Measurements from ENCODE around the gene USO1. TPM values are rescaled to one million over a fixed set of nuclear protein-coding genes. Genes with fewer than 3 reads are reported as not detected.
"Not testable (repeated sequence)": the region's sequence is repeated elsewhere in the genome, so short reads cannot be mapped to it uniquely, and the experiment has no call there.

The USO1 gene
- total and polyA plus RNA-seq, 4 donors: 29.0 to 102 (median 45.0) TPM

GRCh38 chr4:75843596-75843995, 119.2 kb downstream of the USO1 start:
- TF ChIP-seq CTCF (IDR thresholded peaks at IDR 0.05; ENCODE audit: control extremely low read depth, extremely low read depth): no peak
- Histone ChIP-seq H3K4me1 (ENCODE audit: control insufficient read depth in 5 of 5, insufficient read depth in 5 of 5, low read length in 5 of 5) (peaks cover 0 to 13% (median 0%) of the 10 kb centered on the region in 5 donors), H3K27me3 (ENCODE audit: control insufficient read depth in 3 of 3, insufficient read depth in 3 of 3, low read length in 2 of 3) (no peaks in the 10 kb centered on the region), H3K27ac (ENCODE audit: low read depth in 1 of 2, low read length in 1 of 2) (no peak overlapping the region), H3K9me3 (ENCODE audit: control insufficient read depth in 4 of 4, insufficient read depth in 3 of 4, low read length in 3 of 4) (no peaks in the 10 kb centered on the region), H3K9ac (ENCODE audit: insufficient read depth in 1 of 2, low read length in 2 of 2) (no peak overlapping the region), H3K4me3 (no peak overlapping the region), H3K36me3 (ENCODE audit: control insufficient read depth in 4 of 4, insufficient read depth in 4 of 4, low read length in 4 of 4) (no peaks in the 10 kb centered on the region)
- DNase-seq (no peak), ATAC-seq (ENCODE audit: insufficient read depth, low FRiP score) (no peak)
- 96 to 97% methylated on average over 4 of the region's 4 CpGs for WGBS, 2 donors

- Histone ChIP-seq H3K9ac (ENCODE audit: insufficient read depth in 1 of 2, low read length in 2 of 2) (no peak overlapping the region), H3K27me3 (ENCODE audit: control insufficient read depth in 3 of 3, insufficient read depth in 3 of 3, low read length in 2 of 3) (no peaks in the 10 kb centered on the region), H3K27ac (ENCODE audit: low read depth in 1 of 2, low read length in 1 of 2) (no peak overlapping the region), H3K9me3 (ENCODE audit: control insufficient read depth in 4 of 4, insufficient read depth in 3 of 4, low read length in 3 of 4) (no peaks in the 10 kb centered on the region), H3K4me1 (ENCODE audit: control insufficient read depth in 5 of 5, insufficient read depth in 5 of 5, low read length in 5 of 5) (peaks cover 0 to 13% (median 0%) of the 10 kb centered on the region in 5 donors), H3K4me3 (no peak overlapping the region), H3K36me3 (ENCODE audit: control insufficient read depth in 4 of 4, insufficient read depth in 4 of 4, low read length in 4 of 4) (no peaks in the 10 kb centered on the region)
- 89 to 92% methylated on average over 3 of the region's 3 CpGs for WGBS, 2 donors
- DNase-seq (no peak), ATAC-seq (ENCODE audit: insufficient read depth, low FRiP score) (no peak)
- TF ChIP-seq CTCF (IDR thresholded peaks at IDR 0.05; ENCODE audit: control extremely low read depth, extremely low read depth): no peak
Observed at GRCh38 chr4:75844151-75844662, 119.8 kb downstream of the USO1 start.

- Histone ChIP-seq H3K4me3 (no peak overlapping the region), H3K27ac (ENCODE audit: low read depth in 1 of 2, low read length in 1 of 2) (no peak overlapping the region), H3K9ac (ENCODE audit: insufficient read depth in 1 of 2, low read length in 2 of 2) (no peak overlapping the region), H3K36me3 (ENCODE audit: control insufficient read depth in 4 of 4, insufficient read depth in 4 of 4, low read length in 4 of 4) (no peaks in the 10 kb centered on the region), H3K27me3 (ENCODE audit: control insufficient read depth in 3 of 3, insufficient read depth in 3 of 3, low read length in 2 of 3) (no peaks in the 10 kb centered on the region), H3K9me3 (ENCODE audit: control insufficient read depth in 4 of 4, insufficient read depth in 3 of 4, low read length in 3 of 4) (no peaks in the 10 kb centered on the region), H3K4me1 (ENCODE audit: control insufficient read depth in 5 of 5, insufficient read depth in 5 of 5, low read length in 5 of 5) (peaks cover 0 to 13% (median 0%) of the 10 kb centered on the region in 5 donors)
- DNase-seq: no peak
- no peak for ATAC-seq (ENCODE audit: insufficient read depth, low FRiP score)
- 88 to 96% methylated on average over 2 of the region's 2 CpGs for WGBS, 2 donors
- no peak for TF ChIP-seq CTCF (IDR thresholded peaks at IDR 0.05; ENCODE audit: control extremely low read depth, extremely low read depth)
Observed at GRCh38 chr4:75845992-75846391, 121.6 kb downstream of the USO1 start.

- H3K9me3 ChIP-seq (ENCODE audit: control insufficient read depth in 4 of 4, insufficient read depth in 3 of 4, low read length in 3 of 4); H3K9ac ChIP-seq (ENCODE audit: insufficient read depth in 1 of 2, low read length in 2 of 2); H3K27ac ChIP-seq (ENCODE audit: low read depth in 1 of 2, low read length in 1 of 2); H3K4me3 ChIP-seq; H3K36me3 ChIP-seq (ENCODE audit: control insufficient read depth in 4 of 4, insufficient read depth in 4 of 4, low read length in 4 of 4); H3K27me3 ChIP-seq (ENCODE audit: control insufficient read depth in 3 of 3, insufficient read depth in 3 of 3, low read length in 2 of 3); H3K4me1 ChIP-seq (ENCODE audit: control insufficient read depth in 5 of 5, insufficient read depth in 5 of 5, low read length in 5 of 5): not testable (repeated sequence)
- peak; percentile 32 to 90 (median 74) for DNase-seq
- peak; percentile 80 for ATAC-seq (ENCODE audit: insufficient read depth, low FRiP score)
- WGBS, 2 donors: 24 to 26% methylated on average over 14 of the region's 14 CpGs
- TF ChIP-seq CTCF (IDR thresholded peaks at IDR 0.05; ENCODE audit: control extremely low read depth, extremely low read depth): peak; percentile 52
Observed at GRCh38 chr4:75848171-75848760, 123.9 kb downstream of the USO1 start.

Data from lung (tissue), 12 donors.